Peyer's patch (tissue), 4 donors: ENCODE data around the gene TMEM163. TPM values are rescaled to one million over a fixed set of nuclear protein-coding genes. Genes with fewer than 3 reads are reported as not detected.

ENCODE experiments used
- DNase-seq, 3 donors: peaks; one replicate each; pipeline ENCODE4 v3.0.0-alpha.2; 2017 to 2019
- H3K27ac ChIP-seq, 4 donors: fragments of 200-600 bp; sonication (generic); one replicate each; pipeline ENCODE4 v1.5.1; 2016 to 2019
- H3K27me3 ChIP-seq, 2 donors: fragments of 200-600 bp; sonication (generic); one replicate each; pipeline ENCODE4 v1.5.1; 2019
- H3K36me3 ChIP-seq, 3 donors: fragments of 200-600 bp; sonication (generic); one replicate each; pipeline ENCODE4 v1.5.1; 2016 to 2019
- H3K4me1 ChIP-seq, 4 donors: fragments of 200-600 bp; sonication (generic); one replicate each; pipeline ENCODE4 v1.5.1; 2016 to 2019
- H3K4me3 ChIP-seq, 4 donors: fragments of 200-600 bp; sonication (generic); 1 replicate in 3 of 4; 2 replicates in 1 of 4; pipeline ENCODE4 v1.5.1; 2016 to 2019; ENCODE audit warnings: mild to moderate bottlenecking in 1 of 4
- H3K9me3 ChIP-seq, 4 donors: fragments of 200-600 bp; sonication (generic); one replicate each; pipeline ENCODE4 v1.5.1; 2016 to 2019; ENCODE audit warnings: mild to moderate bottlenecking in 1 of 4
- POLR2A ChIP-seq, 2 donors: fragments of 450-650 bp; IDR thresholded peaks; one replicate each; pipeline ENCODE4 v1.5.1; 2017; ENCODE audit warnings: antibody characterized with exemption in 2 of 2, mild to moderate bottlenecking in 2 of 2, moderate library complexity in 2 of 2
- total RNA-seq, 4 donors: library from RNA; depleted of rRNA; stranded (reverse); fragments of >200 nt; gene quantifications; one replicate each; pipeline ENCODE4 v1.1.0, GENCODE V29; 2016
- TF ChIP-seq, protein P1 (sequence below), 6 experiments: fragments of 450-650 bp in 4 of 6; fragments of 200-600 bp in 2 of 6; sonication (generic) in 1 of 6; IDR thresholded peaks; one replicate each; pipeline ENCODE4 v1.5.1; 2017 to 2019; ENCODE audit warnings: antibody characterized with exemption in 6 of 6, mild to moderate bottlenecking in 3 of 6, moderate library complexity in 1 of 6

The TMEM163 gene
- total RNA-seq, 4 donors from 2014 or later: 1.7 TPM; not detected in 3

DNA sequence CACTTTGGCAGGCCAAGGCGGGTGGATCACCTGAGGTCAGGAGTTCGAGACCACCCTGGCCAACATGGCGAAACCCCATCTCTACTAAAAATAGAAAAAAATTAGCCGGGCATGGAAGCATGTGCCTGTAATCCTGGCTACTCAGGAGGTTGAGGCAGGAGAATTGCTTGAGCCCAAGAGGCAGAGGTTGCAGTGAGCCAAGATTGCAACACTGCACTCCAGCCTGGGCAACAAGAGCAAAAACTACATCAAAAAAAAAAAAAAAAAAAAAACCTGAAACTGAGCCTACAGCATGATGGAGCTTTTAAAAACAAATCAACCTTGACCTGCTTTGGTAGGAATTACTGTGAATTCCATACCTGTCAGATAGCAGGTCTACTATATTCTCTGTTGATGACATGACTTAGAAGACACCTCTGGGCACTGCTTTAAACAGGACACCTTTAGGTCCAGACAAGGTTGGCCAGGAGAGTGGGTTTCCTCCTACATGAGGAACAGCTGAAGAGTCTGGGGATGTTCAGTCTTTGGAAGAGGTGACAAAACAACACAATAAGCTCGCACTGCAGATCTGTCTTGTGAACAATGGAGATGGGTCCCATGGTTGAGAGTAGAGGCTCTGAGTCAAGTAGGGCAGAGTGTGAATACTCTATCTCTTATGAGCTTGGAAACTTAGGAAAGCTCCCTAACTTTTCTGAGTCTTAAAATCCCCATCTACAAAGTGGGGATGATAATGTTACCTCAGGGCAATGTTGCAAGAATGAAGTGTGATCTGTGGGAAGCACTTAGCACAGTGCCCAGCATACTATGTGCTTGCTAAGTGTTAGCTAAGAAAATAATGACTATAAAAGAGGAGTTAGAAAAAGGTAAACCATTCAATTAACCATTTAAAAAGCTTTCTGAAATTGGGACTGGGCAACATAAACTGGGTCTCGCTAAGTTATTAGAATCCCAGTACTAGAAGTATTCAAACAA lies 25.2 kb downstream of the TMEM163 start:
- DNase-seq: no peak
- no peaks in the 10 kb centered on the region for H3K9me3 ChIP-seq
- no peaks in the 10 kb centered on the region for H3K36me3 ChIP-seq
- no peaks in the 10 kb centered on the region for H3K4me1 ChIP-seq
- H3K27me3 ChIP-seq: no peaks in the 10 kb centered on the region
- no peak for TF ChIP-seq POLR2A (IDR thresholded peaks at IDR 0.05)
- TF ChIP-seq, protein P1, sequence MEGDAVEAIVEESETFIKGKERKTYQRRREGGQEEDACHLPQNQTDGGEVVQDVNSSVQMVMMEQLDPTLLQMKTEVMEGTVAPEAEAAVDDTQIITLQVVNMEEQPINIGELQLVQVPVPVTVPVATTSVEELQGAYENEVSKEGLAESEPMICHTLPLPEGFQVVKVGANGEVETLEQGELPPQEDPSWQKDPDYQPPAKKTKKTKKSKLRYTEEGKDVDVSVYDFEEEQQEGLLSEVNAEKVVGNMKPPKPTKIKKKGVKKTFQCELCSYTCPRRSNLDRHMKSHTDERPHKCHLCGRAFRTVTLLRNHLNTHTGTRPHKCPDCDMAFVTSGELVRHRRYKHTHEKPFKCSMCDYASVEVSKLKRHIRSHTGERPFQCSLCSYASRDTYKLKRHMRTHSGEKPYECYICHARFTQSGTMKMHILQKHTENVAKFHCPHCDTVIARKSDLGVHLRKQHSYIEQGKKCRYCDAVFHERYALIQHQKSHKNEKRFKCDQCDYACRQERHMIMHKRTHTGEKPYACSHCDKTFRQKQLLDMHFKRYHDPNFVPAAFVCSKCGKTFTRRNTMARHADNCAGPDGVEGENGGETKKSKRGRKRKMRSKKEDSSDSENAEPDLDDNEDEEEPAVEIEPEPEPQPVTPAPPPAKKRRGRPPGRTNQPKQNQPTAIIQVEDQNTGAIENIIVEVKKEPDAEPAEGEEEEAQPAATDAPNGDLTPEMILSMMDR (IDR thresholded peaks at IDR 0.05): no peak
- no peak overlapping the region for H3K27ac ChIP-seq
- H3K4me3 ChIP-seq: no peak overlapping the region

GRCh38 chr2:134692499-134692898 lies 26.3 kb downstream of the TMEM163 start:
- TF ChIP-seq, protein P1 (IDR thresholded peaks at IDR 0.05): no peak
- no peak for TF ChIP-seq POLR2A (IDR thresholded peaks at IDR 0.05)
- DNase-seq: no peak
- Histone ChIP-seq H3K9me3 (no peaks in the 10 kb centered on the region), H3K27ac (no peak overlapping the region), H3K36me3 (no peaks in the 10 kb centered on the region), H3K4me3 (no peak overlapping the region), H3K4me1 (no peaks in the 10 kb centered on the region), H3K27me3 (no peaks in the 10 kb centered on the region)

DNA sequence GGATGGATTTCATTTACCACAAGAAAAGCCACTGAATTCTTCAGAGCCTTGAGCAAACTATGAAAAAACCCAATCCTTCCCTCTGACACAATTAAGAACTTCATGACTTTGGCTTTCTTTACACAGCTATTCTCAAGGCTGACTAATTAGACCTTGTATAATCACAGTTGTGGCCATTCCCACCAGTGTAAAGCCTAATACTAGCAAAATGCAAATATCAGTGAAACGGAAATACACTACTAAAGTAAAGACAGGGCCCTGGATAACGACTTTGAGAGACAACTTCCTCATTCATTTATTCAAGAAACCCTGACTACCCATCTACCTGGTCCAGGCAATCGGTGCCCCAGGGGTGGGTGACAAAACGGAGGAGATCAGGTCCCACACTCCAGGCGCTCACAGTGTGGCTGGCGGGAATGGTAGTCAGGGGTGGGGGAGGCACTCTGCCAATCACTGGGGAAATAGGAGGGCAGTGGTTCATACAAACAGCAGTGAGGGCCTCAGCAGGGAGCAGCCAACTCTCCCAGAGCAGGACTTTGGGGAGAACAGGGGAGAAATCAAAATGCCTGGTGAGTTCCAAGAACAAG lies 28.1 kb downstream of the TMEM163 start:
- TF ChIP-seq POLR2A (IDR thresholded peaks at IDR 0.05): no peak
- TF ChIP-seq, protein P1 (IDR thresholded peaks at IDR 0.05): no peak
- Histone ChIP-seq H3K27ac (peak overlapping the region in 1 of 4 donors; percentile 8), H3K9me3 (no peaks in the 10 kb centered on the region), H3K4me1 (no peaks in the 10 kb centered on the region), H3K36me3 (no peaks in the 10 kb centered on the region), H3K27me3 (no peaks in the 10 kb centered on the region), H3K4me3 (no peak overlapping the region)
- DNase-seq: no peak

DNA sequence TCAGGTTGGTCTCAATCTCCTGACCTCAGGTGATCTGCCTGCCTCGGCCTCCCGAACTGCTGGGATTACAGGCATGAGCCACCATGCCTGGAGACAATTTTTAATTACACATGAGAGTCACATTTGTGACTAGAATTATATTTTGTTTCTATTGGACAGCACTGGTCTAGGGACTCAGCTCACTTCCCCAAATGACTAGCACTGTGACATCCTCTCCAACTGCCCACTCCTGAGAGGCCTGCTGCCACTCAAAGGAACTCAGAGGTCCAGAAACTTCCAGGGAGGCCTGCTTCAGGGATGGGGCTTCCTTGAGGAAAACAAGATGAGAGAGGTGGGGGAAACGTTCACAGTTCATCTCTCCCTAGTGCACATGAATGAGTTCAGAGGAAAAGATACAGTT lies 29.5 kb downstream of the TMEM163 start:
- TF ChIP-seq POLR2A (IDR thresholded peaks at IDR 0.05): no peak
- TF ChIP-seq, protein P1 (IDR thresholded peaks at IDR 0.05): no peak
- no peak for DNase-seq
- H3K27me3 ChIP-seq: no peaks in the 10 kb centered on the region
- no peaks in the 10 kb centered on the region for H3K36me3 ChIP-seq
- H3K27ac ChIP-seq: no peak overlapping the region
- no peak overlapping the region for H3K4me3 ChIP-seq
- H3K9me3 ChIP-seq: no peaks in the 10 kb centered on the region
- H3K4me1 ChIP-seq: no peaks in the 10 kb centered on the region

- no peaks in the 10 kb centered on the region for H3K9me3 ChIP-seq
- H3K36me3 ChIP-seq: no peaks in the 10 kb centered on the region
- no peak overlapping the region for H3K27ac ChIP-seq
- TF ChIP-seq POLR2A (IDR thresholded peaks at IDR 0.05): no peak
- TF ChIP-seq, protein P1 (IDR thresholded peaks at IDR 0.05): no peak
- H3K4me3 ChIP-seq: no peak overlapping the region
- no peaks in the 10 kb centered on the region for H3K4me1 ChIP-seq
- no peaks in the 10 kb centered on the region for H3K27me3 ChIP-seq
- no peak for DNase-seq
Observed at GRCh38 chr2:134685967-134686366, 32.8 kb downstream of the TMEM163 start.
